HG02759 (cell line): Measurements from ENCODE around the gene RBBP9.
"Not testable (repeated sequence)": the region's sequence is repeated elsewhere in the genome, so short reads cannot be mapped to it uniquely, and the experiment has no call there.

Experiments
- ATAC-seq: cut with Tn5 transposase; IDR thresholded peaks from one replicate; pipeline ENCODE4 v1.9.1; 2021; ENCODE audit warnings: mild to moderate bottlenecking, moderate library complexity; ENCODE audit not compliant: unreplicated experiment

The RBBP9 gene

GRCh38 chr20:18506744-18507143, 9.7 kb upstream of the RBBP9 start:
- no peak for ATAC-seq

DNA sequence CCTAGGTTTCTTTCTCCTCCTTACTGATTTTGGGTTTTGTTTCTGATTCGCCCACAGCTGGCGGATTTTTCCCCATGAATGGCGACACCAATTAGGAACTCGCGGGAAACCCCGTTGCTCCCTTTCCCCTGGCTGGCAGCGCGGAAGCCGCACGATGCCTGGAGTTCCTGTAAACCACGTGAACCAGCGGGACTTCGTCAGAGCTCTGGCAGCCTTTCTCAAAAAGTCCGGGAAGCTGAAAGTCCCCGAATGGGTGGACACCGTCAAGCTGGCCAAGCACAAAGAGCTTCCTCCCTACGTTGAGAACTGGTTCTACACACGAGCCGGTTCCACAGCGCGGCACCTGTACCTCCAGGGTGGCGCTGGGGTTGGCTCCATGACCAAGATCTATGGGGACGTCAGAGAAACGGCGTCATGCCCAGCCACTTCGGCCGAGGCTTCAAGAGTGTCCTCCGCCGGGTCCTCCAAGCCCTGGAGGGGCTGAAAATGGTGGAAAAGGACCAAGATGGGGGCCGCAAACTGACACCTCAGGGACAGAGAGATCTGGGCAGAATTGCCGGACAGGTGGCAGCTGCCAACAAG, 7.5 kb upstream of the RBBP9 start:
- no peak for ATAC-seq

DNA sequence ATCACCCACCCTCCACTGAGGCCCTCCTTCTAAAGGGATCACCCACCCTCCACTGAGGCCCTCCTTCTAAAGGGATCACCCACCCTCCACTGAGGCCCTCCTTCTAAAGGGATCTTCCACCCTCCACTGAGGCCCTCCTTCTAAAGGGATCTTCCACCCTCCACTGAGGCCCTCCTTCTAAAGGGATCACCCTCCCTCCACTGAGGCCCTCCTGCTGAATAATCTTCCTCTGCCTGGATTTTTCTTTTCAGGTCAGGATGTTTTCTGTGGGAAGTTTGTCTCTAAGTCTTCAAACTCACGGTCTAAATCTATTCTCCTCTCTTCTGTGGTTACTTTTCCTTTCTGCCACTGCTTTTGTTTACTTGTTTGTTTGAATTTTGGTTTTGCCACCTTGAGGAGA, 4.6 kb upstream of the RBBP9 start:
- not testable (repeated sequence) for ATAC-seq

GRCh38 chr20:18497603-18498002, 578 bp upstream of the RBBP9 start:
- no peak for ATAC-seq

DNA sequence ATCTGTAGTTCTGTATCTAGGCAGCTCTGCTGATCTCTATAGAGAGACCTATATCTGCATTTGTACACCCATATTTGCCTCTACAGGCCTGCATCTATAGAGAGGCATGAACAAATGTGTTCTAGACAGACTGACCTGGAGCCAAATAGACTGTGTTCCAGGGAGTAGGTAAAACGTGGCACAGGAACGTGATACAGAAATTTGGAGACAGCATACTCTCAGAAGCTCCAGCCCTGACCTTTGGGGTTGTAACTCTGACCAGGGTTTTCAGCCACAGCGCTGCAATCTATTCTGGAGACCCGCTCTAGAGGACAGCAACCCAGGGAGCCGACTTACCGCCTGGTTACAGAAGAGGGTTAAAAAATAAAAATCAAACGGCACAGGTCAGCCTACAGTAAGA, 983 bp downstream of the RBBP9 start:
- ATAC-seq, result no peak

GRCh38 chr20:18488301-18488700, 8.7 kb downstream of the RBBP9 start:
- no peak for ATAC-seq

GRCh38 chr20:18481596-18481995, 15.4 kb downstream of the RBBP9 start:
- ATAC-seq, result no peak

DNA sequence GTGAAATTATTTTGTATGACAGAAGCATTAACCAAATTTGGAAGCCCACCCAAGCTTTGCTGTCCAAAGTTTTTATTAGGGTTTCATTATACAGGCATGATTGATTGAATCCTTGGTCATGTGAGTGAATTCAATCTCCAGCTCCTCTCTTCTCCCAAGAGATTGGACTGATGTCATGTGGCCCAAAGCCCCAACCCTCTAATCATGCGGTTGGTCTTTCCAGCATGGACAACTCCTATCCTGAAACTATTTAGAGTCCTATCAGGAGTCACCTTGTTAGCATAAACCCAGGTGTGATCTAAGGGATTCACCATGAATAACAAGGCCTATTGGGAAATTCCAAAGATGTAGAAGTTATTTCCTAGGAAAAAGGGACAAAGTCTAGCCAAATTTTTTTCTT, 19.2 kb downstream of the RBBP9 start:
- ATAC-seq, result no peak

- ATAC-seq, result no peak
Observed at GRCh38 chr20:18477218-18477617, 19.8 kb downstream of the RBBP9 start.

- ATAC-seq, result peak; percentile 98
Observed at GRCh38 chr20:18466894-18467730, 29.9 kb downstream of the RBBP9 start, which contains the start of the genes DZANK1 and POLR3F. TSS of gene DZANK1 (minus strand) at chr20:18467030. CDS start at chr20:18465358, 1,672 bp downstream. TSS of gene POLR3F (plus strand) at chr20:18467390. CDS start at chr20:18467507, 117 bp downstream.

GRCh38 chr20:18466574-18466893, 30.5 kb downstream of the RBBP9 start:
- ATAC-seq, result peak; percentile 35

- no peak for ATAC-seq
Observed at GRCh38 chr20:18465536-18466200, 31.4 kb downstream of the RBBP9 start.

- no peak for ATAC-seq
Observed at GRCh38 chr20:18456600-18456999, 40.4 kb downstream of the RBBP9 start.

DNA sequence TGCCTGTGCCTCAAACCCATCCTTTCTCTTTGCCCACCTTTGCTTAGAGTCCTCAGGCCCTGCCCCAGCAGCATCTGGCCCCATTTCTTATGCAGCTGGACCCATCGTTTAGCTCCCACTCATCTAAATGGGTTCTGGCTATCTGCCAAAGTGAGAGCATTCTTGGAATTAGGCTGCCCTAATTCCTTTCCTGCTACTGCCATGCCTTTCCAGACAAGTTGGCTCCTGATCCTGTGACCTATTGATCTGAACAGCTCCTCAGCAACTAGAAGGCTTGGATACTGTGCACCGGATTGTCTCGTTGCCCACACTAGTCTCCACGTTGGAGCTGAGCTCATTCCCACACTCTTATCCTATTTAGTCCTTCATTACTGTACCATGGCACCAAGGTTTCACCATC, 53.1 kb downstream of the RBBP9 start:
- no peak for ATAC-seq

- ATAC-seq, result no peak
Observed at GRCh38 chr20:18440403-18440802, 56.6 kb downstream of the RBBP9 start.

GRCh38 chr20:18436847-18437246, 60.2 kb downstream of the RBBP9 start:
- ATAC-seq, result no peak
